GM18499 (cell line): Measurements from ENCODE around the gene C19orf25.
A peak's percentile ranks its signal among the peaks of the same experiment; 100 is the strongest.
"Not testable (repeated sequence)": the region's sequence is repeated elsewhere in the genome, so short reads cannot be mapped to it uniquely, and the experiment has no call there.

ENCODE experiments used
- ATAC-seq: cut with Tn5 transposase; IDR thresholded peaks from one replicate; pipeline ENCODE4 v1.9.1; 2021; ENCODE audit warnings: moderate number of reproducible peaks; ENCODE audit not compliant: insufficient read depth, unreplicated experiment

The C19orf25 gene

DNA sequence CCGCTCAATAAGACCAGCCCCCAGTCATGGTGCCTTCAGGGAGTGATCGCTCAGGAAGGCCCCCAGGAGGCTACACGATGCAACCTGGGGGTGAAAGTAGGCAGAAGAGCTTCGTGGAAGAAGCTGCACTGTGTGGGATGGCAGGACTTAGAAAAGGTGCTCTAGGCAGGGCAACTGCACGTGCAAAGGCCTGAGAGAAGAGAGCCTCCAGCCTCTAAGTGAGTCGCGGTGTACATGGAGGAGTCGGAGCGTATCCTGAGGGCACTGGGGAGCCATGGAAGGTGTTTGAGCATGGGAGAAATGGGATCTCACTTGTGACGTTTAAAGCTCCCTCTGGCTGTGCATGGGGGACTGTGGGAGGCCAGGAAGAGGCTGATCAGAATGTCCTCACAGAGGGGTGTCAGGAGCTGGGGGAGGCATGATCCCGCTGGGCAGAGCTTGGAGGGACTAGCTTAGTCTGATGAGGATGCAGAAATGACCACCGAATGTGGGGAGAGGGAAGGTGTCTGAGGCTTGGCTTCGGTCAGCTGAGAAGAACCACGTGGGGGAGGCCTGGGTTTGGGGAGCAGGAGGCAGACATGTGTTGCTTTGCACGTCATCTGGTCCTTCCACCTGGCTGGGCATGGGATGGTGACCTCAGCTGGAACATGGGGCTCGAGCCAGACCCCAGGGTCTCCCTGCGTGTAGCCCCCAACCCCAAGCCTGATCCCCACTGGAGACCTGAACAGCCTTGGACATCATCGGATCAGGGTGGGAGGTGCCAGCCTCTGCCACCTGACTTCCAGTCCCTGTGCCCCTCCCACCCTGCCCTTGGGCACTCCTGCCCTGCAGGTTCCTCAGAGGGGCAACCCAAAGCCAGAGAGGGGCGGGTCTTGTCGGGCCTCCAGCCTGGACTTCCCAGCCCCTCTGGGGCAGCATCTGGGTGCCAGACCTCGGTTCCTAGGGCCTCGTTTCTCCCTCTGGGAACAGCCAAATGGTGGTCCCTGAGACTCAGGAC lies 28.0 kb downstream of the C19orf25 start:
- ATAC-seq: no peak

GRCh38 chr19:1449467-1450442 lies 29.3 kb downstream of the C19orf25 start, which contains the start of gene APC2:
Gene APC2, plus strand, starts transcription at chr19:1450121. Its CDS starts 2,881 bp downstream, at chr19:1453002.
- no peak for ATAC-seq

DNA sequence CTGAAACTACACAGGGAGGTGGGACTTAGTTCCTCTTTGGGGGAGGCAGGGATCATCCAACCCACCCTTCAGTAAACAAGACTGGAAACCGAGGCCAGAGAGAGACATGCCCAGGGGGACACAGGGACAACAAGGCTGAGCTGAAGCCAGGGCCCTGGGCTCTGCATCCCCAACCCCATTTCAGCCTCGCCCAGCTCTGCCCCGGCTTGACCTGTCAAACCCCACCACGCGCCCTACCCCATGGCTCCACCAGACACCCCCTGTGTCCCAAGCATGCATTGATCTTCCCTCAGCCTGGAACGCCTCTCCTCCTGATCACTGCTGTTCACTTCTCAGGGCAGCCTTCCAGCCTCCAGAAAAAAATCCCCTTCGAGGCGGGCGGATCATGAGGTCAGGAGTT lies 31.1 kb downstream of the C19orf25 start:
- ATAC-seq: no peak

GRCh38 chr19:1447504-1447903 lies 31.5 kb downstream of the C19orf25 start:
- ATAC-seq: no peak

DNA sequence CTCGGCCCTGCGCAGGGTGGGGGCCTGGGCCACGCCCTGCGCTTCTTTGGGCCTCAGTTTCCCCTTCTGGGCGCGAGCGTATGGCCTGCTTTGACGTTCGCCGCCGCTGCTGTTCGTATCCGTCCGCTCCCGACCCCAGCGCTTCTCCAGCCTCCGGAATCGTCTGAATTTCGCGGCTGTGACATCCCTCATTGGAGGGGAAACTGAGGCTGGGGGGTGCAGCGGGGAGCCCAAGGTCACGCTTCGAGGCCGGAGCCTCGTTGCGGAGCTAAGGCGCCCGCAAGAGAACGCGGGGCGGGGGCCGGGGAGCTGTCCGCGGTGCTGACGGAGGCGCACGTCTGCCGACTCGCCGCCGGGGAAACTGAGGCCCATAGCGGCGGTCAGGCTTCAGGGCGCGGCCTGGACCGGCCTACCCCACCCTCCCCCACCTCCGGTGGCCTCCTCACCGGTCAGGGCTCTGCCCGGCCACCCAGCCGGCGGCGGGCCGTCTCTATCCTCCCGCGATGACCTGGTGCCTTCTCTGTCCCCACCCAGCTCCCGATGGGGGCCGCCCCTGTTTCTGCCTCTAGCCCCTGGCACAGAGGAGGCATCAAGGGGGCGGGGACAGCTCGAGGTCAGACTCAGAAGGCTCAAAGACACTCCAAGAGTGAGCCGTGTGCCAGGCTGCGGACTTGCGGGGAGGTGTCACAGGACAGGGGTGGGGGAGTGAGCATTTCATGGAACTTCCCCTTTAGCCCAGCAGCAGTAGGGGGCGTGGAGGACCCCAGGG lies 32.1 kb downstream of the C19orf25 start:
- no peak for ATAC-seq

DNA sequence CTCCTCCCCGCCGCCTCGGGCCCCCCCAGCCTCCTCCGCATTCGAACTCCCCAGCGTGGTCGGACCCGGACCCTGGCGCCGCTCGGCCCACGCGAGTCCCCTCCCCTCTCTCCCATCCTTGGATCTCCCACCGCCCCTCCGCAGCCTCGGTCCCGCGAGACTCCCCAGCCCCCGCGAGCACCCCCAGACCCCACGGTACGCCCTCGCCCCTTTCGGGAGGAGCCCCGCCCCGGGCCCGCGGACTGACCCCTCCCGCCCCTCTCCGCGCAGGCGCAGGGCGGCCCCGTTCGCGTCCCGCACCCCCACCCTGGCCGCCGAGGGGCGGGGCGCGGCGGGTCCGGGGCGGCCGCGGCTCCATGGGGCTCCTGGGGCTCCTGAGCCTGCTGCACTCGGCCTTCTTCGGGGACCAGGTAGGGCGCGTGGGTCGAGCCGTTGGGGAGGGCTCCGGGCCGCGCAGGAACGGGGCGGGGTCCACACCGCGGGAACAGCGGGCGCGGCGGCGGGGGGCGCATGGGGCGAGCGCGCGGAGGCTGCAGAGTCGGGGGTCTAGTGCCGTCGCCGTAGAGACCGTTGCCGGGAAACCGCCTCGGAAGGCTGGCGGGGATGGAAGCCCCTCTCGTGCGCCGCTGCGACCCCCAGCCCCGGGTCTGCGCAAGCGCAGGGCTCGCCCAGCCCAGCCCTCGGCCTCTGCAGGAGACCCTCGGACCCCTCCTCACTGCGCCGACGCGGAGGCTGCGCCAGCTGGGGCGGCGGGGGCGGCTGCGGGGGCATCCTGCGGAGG lies 32.9 kb downstream of the C19orf25 start:
- no peak for ATAC-seq

GRCh38 chr19:1445185-1445931 lies 33.7 kb downstream of the C19orf25 start:
- no peak for ATAC-seq

DNA sequence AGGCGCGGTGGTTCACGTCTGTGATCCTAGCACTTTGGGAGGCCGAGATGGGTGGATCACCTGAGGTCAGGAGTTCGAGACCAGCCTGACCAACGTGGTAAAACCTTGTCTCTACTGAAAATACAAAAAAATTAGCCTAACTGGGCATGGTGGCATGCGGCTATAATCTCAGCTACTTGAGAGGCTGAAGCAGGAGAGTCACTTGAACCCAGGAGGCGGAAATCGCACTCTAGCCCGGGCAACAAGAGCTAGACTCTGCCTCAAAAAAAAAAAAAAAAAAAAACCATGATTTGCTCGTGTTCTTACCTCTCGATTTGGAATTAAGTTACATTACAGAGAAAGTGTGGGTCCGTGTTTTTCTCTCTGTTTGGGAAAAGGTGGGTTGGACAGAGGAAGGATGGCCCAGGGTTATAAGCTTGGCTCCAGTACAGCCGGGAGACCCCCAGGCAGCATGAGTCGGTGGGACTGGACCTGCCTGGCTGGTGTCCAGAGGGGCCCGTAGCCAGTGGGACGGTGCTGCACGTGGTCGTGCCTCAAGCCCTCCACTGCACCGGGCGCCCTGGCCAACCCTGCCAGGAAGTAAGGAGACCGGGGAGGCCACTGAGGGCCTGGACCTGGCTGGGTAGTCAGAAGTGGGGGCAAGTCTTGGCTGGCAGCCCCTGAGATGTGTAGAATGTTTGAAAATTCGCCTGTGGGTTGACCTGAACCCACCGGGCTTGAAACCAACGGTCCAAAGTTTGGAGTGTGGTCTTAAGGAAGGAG lies 37.2 kb downstream of the C19orf25 start:
- ATAC-seq: no peak

DNA sequence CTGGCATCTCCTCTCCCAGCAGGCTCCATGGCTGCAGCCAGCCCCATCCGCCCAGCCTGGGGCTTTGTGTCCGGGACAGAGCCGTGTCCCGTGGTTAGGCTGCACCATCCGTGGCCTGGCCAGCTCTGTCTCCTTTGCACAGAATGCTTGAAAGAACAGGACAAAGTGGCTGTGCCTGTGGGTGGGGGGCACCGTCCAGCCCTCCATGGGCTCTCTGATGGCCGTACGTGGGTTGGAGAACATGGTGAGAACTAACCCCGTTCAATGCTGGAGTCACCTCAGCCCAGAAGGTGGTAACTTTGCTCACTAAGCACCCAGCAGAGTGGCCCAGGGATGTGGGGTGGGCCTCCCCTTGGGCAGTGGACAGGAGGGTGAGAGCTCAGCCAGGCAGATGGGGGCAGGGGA lies 38.0 kb downstream of the C19orf25 start:
- no peak for ATAC-seq

GRCh38 chr19:1440418-1440801 lies 38.6 kb downstream of the C19orf25 start:
- no peak for ATAC-seq

DNA sequence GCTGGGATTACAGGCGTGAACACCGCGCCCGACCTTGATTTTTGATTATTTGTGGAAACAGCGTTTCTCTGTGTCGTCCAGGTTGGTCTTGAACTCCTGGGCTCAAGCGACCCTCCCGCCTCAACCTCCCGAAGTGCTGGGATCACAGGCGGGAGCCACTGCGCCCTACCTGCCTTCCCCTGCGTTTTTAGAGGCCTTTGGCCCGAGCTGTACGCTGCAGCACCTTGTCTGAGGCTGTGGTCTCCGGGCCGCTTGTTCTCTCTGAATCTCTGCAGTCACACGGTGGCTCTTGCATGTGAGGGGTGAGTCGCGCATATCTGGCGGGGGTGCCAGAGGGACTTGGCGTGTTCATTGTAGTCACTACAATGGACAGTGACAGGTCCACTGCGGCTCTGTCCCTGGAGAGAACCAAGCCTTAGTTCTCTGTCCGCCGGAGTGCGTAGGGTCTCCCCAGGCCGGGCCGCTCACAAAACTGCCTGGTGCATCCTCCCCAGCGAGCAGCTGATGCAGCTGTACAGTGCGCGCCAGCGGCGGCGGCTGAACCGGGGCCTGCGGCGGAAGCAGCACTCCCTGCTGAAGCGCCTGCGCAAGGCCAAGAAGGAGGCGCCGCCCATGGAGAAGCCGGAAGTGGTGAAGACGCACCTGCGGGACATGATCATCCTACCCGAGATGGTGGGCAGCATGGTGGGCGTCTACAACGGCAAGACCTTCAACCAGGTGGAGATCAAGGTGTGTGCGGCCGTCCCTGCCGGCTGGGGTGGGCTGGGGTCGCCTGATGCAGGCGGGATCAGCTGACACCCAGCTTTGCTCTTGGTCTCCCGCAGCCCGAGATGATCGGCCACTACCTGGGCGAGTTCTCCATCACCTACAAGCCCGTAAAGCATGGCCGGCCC lies 39.2 kb downstream of the C19orf25 start:
- ATAC-seq: not testable (repeated sequence)

- ATAC-seq: no peak
Observed at GRCh38 chr19:1438933-1439354, 40.1 kb downstream of the C19orf25 start.

DNA sequence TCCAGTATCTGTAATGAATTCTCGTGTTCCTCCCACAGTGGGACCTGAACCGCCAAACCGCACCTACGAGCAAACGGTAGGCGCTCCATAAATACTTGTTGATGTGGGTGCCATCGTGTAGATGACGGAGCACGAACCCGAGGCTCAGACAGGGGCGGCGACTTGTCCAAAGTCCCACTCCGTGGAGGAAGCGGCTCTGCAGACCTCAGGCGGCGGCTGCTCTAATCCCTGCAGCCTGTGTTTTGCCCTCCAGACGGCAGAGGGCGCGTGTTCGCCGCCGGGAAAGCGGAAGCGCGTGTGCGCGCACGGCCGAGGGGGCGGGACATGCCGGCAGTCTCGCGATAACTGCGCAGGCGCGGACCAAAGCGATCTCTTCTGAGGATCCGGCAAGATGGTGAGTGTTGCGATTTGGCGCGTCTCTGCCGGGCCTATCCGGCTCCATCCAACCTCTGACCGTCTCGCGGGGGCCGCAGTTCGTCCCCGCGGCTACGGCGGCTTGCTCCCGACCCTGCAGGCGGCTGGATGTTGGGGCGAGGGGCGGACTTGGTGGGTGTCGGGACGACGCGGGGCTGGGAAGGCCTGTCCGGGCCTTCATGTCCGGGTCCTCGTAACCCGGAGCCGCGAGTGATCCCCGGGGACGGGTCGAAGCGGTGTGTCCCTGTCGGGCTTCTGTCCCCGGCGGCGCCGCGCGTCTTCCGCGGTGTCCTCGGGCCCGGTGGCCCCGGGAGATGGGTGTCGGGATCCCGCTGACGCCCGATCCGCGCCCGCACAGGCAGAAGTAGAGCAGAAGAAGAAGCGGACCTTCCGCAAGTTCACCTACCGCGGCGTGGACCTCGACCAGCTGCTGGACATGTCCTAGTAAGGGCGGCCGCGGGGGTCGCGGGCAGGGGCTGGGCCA lies 40.7 kb downstream of the C19orf25 start, which contains the start of gene RPS15:
Gene RPS15 (plus strand): TSS at position 362 of the 898 bp plus-strand sequence. CDS start 30 bp downstream, at position 392.
- peak; percentile 46 for ATAC-seq

DNA sequence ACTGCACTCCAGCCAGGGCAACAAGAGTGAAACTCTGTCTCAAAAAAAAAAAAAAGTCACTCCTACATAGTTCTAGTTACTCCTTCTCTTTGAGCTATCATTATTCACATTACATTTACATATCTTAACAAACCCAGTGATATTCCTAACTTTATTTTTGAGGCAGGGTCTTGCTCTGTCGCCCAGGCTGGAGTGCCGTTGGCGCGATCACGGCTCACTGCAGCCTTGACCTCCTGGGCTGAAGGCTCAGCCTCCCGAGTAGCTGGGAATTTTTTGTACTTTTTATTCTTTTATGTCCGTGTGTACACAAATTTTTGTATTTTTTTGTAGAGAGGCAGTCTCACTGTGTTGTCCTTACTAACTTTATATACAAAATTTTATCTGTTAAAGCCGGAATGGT lies 41.4 kb downstream of the C19orf25 start:
- no peak for ATAC-seq

DNA sequence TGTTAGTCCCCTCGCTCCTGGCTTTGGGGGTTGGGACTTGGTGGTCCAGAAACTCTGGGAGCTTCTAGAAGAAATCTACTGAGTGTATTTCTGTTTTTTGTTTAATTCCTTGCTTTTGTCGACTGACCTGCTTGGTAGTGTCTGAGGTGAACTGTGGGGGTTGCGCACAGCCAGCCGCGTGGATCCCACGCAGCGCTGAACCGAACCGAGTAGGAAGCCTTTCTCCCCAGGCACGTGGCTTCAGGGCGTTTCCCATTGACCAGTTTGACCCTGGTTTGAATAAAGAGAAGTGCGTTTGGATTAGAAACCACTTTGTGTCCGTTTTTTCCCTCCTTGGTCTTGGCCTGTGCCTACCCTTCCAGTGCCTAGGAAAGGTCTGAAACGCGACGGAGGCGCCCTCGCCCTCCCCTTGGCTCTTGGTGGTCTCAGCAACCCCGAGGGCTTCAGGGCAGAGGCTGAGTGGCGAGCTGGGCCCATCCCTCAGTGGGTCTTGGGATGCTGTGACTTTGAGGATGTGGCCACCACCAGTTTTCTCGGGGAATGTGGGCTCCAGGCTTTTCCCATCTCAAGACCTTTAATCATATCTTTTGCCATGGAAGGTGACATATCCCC lies 43.5 kb downstream of the C19orf25 start:
- ATAC-seq: no peak
